Measurements from ENCODE around the gene TENM4. TPM values are rescaled to one million over a fixed set of nuclear protein-coding genes. Genes with fewer than 3 reads are reported as not detected.

Gene TENM4
- polyA plus RNA-seq, 3 donors, result 23.2 to 32.9 (median 23.7) TPM

DNA sequence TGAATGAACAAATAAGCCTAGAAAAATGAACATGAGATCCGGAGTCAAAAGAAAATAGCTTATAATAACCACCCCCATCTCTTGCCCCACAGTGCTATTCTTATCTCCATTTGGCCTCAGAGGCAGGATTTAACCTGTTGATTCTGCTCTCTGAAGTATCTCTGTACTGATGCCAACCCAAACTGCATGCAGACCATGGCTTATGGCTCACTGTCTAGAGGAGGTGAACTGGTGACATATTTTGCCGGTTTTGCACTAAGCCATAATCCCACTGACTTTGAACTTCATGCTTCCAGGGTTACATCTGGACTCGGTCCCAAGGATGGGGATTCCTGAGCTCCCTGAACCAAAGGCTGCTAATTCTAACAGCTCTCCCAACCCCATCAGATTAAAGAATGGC lies 397.1 kb downstream of the TENM4 start:
- no peak for DNase-seq (ENCODE audit: extremely low read depth in 1 of 11, low read depth in 9 of 11, low spot score in 4 of 11)

DNA sequence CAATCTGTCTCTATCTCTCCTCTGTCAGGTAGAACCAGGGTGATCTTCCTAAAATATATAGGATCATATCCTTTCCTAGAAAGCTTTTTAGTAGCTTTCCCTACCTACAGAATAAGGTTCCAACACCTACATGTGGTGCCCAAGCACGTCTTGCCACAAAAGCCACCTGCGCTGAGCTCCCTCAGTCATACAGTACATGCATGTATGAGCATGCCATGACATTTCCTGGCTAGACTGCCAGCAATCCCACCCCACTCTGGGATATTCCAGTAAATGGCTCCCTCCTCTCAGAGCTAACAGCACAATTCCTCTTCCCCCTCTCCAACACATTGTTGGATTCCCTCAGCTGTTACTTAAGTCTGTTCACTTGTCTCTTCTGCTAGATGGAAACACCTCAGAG lies 398.0 kb downstream of the TENM4 start:
- DNase-seq (ENCODE audit: extremely low read depth in 1 of 11, low read depth in 9 of 11, low spot score in 4 of 11), result no peak

DNA sequence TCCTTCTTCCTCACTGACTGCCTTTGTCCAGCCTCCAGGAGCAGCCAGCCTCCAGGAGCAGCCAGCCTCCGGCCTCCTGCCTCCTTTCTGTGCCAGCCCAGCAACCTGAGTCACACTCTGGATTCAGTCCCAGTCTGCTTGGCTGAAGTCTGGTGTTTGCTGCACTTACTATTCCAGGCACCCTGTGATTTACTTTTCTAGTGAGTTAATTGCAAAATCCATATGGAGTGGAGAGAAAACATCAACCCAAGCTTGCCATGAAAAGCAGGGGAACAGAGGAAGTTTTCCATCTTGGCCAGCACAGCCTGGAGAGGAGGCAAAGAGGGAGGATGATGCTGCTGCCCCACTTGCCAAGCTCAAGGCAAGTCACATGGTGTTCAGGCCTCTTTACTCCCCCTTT lies 400.5 kb downstream of the TENM4 start:
- no peak for DNase-seq (ENCODE audit: extremely low read depth in 1 of 11, low read depth in 9 of 11, low spot score in 4 of 11)

DNA sequence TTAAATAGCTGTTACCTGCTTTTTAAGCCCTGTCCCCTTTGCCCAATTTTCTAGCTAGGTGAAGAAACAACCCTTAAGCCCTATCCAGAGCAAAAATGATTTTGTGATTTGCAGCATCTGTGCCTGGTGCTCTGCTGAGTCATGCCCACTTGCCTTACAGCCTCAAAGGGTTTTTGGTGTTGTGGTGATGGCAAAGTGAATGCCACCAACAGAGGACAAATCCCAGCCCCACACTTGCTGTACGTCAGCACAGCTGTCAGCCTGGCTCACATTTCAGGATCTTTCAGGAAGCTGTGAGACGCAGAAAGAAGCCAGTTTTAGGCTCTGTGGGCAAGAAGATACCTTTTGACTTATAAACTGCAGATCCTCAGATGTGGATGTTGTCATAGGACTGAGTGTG lies 401.7 kb downstream of the TENM4 start:
- DNase-seq (ENCODE audit: extremely low read depth in 1 of 11, low read depth in 9 of 11, low spot score in 4 of 11), result no peak

DNA sequence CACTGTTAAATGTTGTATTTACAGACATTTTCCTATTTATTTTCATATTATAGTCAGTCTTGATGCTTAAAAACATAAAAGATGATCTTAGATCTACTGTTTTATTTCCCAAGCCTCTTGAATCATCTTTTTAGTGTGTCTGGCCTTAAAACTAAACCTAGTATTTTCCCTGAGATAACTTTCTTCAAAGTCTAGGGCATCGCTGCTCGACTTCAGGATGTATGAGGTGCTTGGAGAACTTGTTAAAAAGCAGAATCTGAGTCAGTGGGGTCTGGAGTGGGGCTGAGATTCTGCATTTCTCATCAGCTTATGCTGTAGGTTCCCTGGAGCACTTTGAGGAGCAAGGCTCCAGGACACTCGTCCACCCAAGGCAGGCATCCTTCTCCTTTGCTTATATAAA lies 404.9 kb downstream of the TENM4 start:
- DNase-seq (ENCODE audit: extremely low read depth in 1 of 11, low read depth in 9 of 11, low spot score in 4 of 11), result no peak

DNA sequence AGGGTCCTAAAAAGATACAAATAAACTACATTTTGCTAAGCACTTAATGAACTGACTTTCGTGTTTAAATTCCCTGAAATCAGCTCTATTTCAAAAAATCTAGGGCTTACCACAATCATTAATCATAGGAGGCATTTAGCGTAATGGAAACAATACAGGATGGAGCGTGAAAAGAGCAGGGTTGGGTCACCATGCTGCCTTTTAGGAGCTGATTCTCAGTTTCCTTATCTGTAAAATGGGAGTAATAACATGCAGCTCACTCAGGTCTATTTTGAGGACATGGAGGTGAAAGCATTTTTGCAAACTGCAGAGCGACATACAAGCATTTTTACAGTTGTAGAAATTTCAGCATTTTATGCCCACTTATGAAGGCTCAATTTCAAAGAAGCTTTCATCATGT lies 407.0 kb downstream of the TENM4 start:
- DNase-seq (ENCODE audit: extremely low read depth in 1 of 11, low read depth in 9 of 11, low spot score in 4 of 11), result no peak

DNA sequence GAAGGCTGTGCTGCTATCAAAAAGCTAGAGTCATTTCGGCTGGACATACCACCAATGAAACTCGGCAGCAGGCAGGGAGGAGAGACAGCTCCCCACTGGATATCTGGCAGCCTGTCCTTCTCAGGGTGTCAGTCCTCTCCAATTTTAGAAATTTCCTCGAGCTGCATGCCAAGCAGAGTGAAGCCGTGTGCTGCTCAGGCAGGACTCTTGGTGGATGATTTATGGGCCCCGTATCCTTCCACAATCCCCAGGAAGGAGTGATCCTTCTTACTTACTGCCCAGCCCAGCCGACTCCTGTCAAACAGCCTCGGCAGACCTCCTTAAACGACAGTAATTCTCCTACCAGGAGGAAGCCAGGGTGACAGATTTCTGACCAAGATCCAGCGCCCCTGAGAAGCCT lies 410.4 kb downstream of the TENM4 start:
- peak in 8 of 11 donors; percentile 43 to 68 (median 58) for DNase-seq (ENCODE audit: extremely low read depth in 1 of 11, low read depth in 9 of 11, low spot score in 4 of 11)

DNA sequence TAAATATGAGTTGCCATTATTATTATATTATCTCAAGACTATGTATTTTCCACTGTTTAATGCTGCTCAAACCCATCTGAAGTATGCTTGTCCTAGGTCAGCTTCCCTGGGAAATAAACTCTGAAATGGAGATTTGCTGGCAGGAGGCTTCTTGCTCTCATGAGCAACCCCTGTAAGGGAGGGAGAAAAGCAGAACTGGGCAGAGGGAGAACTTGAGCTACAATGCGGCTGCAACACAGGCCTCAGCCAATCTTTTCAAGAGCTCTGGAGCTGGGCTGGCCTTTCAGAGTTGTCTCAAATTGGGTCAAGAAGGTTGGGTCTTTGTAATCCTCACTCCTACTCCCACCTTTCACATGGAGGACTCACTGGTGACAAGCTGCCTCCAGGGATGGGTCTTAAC lies 412.6 kb downstream of the TENM4 start:
- no peak for DNase-seq (ENCODE audit: extremely low read depth in 1 of 11, low read depth in 9 of 11, low spot score in 4 of 11)

DNA sequence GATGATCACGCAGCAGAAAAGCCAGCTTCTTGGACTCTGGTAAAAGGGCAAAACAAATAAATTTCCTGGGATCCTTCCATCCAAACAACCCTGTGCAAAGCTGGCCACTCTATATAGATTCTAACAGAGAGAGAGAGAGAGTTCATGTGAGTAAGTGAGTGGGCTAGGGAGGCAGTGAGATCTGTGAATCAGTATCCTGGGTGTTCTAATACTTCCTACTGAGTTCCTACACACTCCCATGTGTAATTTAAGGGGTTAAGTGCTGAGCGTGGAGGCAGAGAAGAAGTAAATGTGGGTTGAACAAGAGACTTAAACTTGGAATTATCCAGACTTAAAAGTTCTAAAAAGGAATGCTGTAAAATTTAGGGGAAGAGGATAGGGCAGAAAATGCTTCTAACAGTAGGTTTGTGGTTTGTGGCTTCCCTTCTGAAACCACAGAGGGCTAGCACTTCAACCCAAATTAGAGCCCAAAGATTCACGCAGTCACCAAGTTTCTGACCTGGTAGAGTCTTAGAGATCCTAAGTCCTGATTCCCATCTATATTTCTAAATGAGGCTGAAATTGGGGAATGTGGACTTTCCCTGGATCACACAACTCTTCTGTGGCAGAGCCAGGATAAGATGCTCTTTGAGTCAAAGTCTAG lies 413.9 kb downstream of the TENM4 start:
- DNase-seq (ENCODE audit: extremely low read depth in 1 of 11, low read depth in 9 of 11, low spot score in 4 of 11), result no peak

DNA sequence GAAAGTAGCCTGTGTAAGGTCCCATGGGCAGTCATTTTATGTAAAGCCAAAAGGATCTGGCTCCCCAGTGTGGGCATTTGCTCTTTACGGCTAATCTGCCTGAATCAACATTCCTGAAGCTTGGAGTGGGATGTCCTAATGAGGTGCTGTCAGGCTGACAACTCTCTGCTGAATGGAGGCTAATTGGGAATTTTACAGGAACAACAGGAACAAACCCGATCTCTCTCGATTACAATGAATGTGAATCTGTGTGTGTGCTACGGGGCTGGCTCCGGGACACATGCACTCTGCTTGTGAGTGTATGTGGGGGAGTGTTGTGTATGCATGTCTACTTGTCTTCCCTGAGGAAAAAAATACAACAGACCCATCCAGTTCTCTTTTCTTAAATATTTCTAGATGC lies 415.2 kb downstream of the TENM4 start:
- no peak for DNase-seq (ENCODE audit: extremely low read depth in 1 of 11, low read depth in 9 of 11, low spot score in 4 of 11)

DNA sequence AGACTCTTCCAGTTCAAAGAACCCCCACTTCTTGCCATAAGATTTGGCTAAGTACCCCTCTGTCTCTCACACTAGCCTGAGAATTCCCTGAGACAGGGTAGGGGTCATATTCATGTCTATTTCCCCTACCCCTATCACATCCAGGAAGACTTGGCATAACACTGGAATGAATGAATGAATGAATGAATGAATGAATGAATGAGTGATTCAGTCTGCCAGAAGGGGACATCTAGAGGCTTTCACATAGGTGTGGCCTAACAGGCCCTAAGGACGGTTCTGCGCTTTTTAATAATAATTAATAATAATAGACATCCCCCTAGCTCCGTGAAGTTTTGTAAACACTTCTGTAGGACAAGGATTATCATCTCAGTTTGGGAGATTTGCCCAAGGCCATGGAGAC lies 415.7 kb downstream of the TENM4 start:
- DNase-seq (ENCODE audit: extremely low read depth in 1 of 11, low read depth in 9 of 11, low spot score in 4 of 11), result no peak

DNA sequence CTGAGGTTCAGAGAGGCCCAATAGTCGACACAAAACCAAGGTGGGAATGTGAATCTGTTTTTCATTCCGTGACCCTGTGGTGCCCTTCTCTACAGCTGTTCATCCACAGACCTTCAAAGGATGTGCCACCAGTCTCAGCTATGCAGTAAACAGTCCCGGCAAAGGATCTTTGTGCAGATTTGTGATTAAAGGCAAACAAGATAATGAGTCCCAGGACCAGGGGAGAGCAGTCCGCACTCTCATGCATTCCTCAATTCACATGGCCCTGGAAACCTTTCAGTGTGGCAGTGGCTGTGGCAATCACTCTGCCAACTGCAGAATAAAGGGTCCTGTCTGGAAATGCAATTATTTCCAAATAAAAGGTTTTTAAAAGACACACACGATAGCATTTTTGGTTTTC lies 418.6 kb downstream of the TENM4 start:
- DNase-seq (ENCODE audit: extremely low read depth in 1 of 11, low read depth in 9 of 11, low spot score in 4 of 11), result no peak

DNA sequence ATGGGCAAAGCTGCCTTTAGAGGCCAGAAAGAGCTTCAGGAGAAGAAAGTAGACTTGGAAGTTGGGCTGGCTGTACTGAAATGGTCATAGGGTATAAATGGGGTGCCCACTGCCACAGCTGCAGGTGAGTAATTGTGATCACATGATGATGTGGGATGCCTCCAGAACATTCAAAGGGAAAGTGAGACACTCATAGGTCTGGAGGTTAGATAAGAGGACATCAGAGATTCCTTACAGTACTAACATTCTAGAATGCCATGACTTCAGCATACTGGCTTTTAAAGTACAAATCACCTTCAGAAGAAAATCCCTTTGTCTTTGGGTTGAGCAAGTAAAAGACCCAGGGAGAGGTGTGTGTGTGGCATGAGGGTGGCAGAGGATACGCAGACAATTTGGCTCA lies 419.2 kb downstream of the TENM4 start:
- DNase-seq (ENCODE audit: extremely low read depth in 1 of 11, low read depth in 9 of 11, low spot score in 4 of 11), result no peak

DNA sequence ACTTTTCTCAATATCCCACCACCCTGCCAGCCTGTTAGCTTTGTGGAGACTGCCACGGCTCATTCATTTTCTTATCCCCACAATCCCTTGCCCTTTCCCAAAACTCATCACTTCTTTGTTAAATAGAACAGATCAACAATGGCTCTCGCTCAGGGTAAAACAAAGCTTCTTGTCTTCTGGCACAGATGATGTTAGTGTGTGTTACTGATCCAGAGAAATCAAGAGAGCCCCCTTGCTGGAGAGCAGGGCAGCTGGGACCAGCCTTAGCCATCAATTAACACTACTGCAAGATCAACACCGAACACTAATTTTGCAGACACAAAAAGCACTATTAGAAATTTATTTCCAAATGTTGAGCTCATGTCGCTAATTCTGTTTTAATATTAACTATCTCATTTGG lies 420.9 kb downstream of the TENM4 start:
- DNase-seq (ENCODE audit: extremely low read depth in 1 of 11, low read depth in 9 of 11, low spot score in 4 of 11), result no peak

DNA sequence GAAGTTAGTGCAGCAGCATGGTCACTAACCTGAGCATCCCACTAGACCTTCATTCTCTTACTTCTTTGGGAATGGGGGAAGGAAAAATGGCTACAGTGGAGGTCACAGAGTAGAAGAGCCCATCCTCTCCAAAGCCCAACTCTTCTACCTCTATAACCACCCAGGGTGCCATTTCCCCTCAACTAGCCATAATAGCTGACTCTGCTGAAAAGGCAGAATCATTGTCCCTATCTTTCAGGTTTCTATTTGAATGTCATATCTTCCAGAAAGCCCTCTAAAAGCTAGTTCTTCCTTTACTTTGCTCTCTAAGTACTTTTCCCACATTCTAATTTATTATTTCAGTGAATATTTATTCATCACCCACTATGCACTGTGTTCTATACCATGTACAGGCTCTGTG lies 421.6 kb downstream of the TENM4 start:
- no peak for DNase-seq (ENCODE audit: extremely low read depth in 1 of 11, low read depth in 9 of 11, low spot score in 4 of 11)

DNA sequence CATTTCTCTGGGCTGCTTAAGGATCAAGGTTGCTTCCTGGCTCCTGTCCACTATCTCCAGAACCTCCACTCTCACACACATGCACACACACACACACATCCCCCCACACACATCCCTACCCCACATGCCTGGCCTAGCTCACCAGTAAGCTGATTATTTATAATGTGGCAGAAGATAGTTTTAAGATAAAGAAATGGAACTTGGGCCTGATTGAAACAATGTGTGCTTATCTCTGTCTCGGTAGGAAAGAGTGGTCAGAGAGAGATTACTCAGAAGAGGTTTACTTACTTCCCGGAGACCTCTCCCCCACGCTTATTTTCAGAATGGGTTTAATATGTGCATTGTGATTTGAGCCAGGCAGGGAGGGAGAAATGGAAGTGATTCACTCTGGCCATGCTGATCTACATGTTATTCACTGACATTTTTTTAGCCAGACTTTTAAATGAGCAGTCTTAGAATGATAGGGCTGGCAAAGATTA lies 422.4 kb downstream of the TENM4 start:
- no peak for DNase-seq (ENCODE audit: extremely low read depth in 1 of 11, low read depth in 9 of 11, low spot score in 4 of 11)

DNA sequence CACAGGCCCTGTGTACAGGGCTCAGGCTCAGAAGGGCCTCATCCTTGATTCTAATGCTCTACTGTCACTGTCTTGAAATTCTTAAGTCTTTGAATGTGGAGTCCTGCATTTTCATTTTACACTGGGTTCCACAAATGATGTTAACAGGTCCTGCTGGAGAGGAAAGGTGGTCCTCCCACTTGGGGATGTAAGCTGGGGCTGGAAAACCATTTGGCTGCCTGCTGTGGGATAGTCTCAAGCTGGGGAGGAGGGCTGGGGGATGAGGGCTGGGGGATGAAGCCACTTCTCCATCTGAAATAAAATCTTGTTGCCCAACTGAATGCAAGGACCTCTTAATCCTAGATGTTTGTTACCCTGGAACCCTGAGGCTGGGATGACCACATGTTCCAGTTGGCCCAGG lies 423.0 kb downstream of the TENM4 start:
- no peak for DNase-seq (ENCODE audit: extremely low read depth in 1 of 11, low read depth in 9 of 11, low spot score in 4 of 11)

DNA sequence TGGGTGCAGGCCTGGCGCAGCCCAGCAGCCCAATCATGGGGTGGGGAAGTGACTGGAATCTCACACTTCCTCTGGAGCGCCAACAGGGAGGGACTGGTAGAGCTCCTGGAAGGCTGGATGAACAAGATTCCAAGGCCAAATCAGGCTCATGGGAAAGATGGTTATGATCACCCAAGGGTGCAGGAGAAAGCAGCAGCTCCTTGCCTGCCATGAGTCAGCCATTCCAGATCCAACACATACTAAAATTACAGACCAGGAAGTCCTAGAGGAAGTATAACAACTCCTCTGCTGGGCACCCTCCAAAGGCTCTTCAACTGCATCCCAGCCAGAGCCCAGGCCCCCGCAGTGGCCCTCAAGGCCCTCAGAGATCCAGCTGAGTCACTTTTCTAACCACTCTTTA lies 427.3 kb downstream of the TENM4 start:
- no peak for DNase-seq (ENCODE audit: extremely low read depth in 1 of 11, low read depth in 9 of 11, low spot score in 4 of 11)

DNA sequence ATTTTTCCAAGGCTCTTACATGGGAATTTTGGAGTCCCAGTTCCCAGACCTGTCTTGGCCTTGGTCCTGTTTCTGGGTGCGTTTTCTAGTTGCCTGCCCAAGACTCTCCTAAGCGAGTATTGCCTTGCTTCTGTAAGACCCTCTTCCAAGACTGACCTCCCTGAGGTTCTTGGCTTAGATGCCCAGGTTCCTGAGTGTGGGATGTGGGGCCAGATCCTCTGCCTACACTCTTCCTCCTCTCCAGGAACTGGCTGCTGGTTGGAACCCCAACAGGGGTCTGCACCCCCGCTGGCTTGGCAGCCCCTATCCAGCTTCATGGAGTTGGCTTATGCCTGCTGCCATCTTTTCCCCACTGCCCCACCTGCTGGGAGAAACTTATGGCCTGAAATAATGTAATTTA lies 429.5 kb downstream of the TENM4 start:
- DNase-seq (ENCODE audit: extremely low read depth in 1 of 11, low read depth in 9 of 11, low spot score in 4 of 11), result no peak

DNA sequence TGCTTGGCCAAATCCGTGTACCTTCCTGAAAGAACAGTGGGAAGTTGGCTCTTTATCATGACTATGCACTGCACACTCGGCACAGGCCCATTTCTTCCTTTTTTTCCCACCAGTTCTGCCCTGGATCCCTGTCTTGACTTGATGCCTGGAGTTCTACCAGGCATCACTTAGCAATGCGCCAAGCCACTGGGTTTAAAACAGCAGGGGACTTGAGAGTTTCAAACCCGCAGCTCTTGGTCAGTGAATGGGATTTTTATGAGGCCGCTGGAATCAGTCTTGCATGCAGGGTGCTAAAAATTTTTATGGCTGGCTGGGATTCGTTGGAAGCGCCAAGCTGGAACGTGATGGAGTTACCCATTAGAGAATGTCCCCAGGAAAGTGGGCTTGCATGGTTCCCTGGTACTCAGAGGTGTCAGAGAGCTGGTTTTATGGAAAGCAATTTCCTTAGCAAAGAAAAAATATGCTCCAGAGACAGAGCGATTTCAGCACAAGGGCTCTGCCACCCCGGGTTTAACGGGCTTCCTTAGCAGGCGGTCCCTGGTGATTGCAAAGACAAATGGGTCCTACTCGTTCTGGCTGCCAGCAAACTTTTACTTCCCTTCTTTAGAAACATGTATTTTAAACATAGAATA lies 432.9 kb downstream of the TENM4 start:
- DNase-seq (ENCODE audit: extremely low read depth in 1 of 11, low read depth in 9 of 11, low spot score in 4 of 11), result peak in 2 of 11 donors; percentile 37 to 40

DNA sequence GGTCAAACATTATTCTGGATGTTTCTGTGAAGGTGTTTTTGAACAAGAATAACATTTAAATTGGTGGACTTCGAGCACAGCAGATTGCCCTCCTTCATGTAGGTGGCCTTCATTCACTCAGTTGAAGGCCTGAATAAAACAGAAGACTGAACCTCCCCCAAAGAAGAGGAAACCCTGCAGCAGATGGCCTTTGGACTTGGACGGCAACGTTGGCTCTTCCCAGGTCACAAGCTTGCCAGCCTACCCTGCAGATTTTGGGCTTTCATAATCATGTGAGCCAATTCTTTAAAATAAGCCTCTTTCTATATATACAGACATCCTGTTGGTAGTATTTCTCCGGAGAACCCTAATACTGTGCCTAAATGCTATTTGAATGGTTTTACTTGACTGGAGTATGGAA lies 434.0 kb downstream of the TENM4 start:
- no peak for DNase-seq (ENCODE audit: extremely low read depth in 1 of 11, low read depth in 9 of 11, low spot score in 4 of 11)
